NB4 (cell line): ENCODE data around the gene BMP7.

Source experiments
- CTCF ChIP-seq: IDR thresholded peaks from one replicate; pipeline ENCODE4 v1.5.1; 2012; ENCODE audit warnings: low read depth, low read length
- POLR2A ChIP-seq: IDR thresholded peaks from 2 replicates; pipeline ENCODE4 v1.6.1; 2011; ENCODE audit warnings: mild to moderate bottlenecking; ENCODE audit not compliant: insufficient read length; ENCODE audit errors: extremely low read depth

GRCh38 chr20:57275813-57276212 lies 9.4 kb upstream of the BMP7 start:
- TF ChIP-seq CTCF (no peak), POLR2A (no peak)
